Measurements from ENCODE around the gene CDH4.

DNA sequence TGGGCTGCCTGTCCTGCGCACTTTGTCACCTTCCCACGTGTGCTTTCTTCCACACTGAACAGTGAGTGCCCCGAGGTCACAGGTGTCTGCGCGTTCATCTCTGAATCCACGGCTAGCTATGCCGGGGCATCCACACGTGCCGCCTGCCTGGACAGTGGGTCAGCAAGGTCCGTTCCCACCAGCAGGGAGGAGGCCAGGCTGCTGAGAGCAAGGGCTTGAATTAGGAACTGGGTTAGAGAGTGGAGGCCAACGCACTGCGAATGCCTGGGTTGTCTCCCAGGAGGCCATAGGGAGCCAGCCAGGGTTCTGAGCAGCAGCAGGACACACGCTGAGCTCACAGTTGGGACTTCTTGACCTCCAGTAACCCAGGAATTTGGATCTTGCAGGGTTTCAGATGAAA, 565.5 kb downstream of the CDH4 start:
- no peak for TF ChIP-seq EZH2 (IDR thresholded peaks at IDR 0.05; ENCODE audit: insufficient read depth, low read length)
- TF ChIP-seq, protein P1, sequence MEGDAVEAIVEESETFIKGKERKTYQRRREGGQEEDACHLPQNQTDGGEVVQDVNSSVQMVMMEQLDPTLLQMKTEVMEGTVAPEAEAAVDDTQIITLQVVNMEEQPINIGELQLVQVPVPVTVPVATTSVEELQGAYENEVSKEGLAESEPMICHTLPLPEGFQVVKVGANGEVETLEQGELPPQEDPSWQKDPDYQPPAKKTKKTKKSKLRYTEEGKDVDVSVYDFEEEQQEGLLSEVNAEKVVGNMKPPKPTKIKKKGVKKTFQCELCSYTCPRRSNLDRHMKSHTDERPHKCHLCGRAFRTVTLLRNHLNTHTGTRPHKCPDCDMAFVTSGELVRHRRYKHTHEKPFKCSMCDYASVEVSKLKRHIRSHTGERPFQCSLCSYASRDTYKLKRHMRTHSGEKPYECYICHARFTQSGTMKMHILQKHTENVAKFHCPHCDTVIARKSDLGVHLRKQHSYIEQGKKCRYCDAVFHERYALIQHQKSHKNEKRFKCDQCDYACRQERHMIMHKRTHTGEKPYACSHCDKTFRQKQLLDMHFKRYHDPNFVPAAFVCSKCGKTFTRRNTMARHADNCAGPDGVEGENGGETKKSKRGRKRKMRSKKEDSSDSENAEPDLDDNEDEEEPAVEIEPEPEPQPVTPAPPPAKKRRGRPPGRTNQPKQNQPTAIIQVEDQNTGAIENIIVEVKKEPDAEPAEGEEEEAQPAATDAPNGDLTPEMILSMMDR (IDR thresholded peaks at IDR 0.05; ENCODE audit: insufficient read depth, low read depth, low read length) = no peak

Data from astrocyte (in vitro differentiated cells and primary cell).